ENCODE measurements around the gene MISFA. TPM values are rescaled to one million over a fixed set of nuclear protein-coding genes. Genes with fewer than 3 reads are reported as not detected.

The MISFA gene
- under 0.01 and 0.29 TPM in 2 replicates for total RNA-seq

GRCh38 chr11:18599739-18600230, at the start of gene MISFA:
MISFA (plus strand) TSS chr11:18599789; CDS start chr11:18599929, 140 bp downstream.
- DNase-seq (ENCODE audit: insufficient read length, low spot score, missing footprints), result peak; percentile 77
- Histone ChIP-seq H3K4me2 (ENCODE audit: insufficient read depth, low read length) (peak within 1 kb of the TSS; percentile 68), H3K36me3 (ENCODE audit: insufficient read depth, low read length) (peaks cover 14% of the 10 kb centered on the region), H2AFZ (ENCODE audit: low read length) (no peak within 1 kb of the TSS), H3K27ac (ENCODE audit: low read depth, low read length) (peak within 1 kb of the TSS; percentile 1), H3K4me1 (ENCODE audit: insufficient read depth, low read length) (peaks cover 8% of the 10 kb centered on the region), H3K27me3 (ENCODE audit: insufficient read depth, low read length) (no peaks in the 10 kb centered on the region), H3K9me3 (ENCODE audit: low read depth, low read length) (no peaks in the 10 kb centered on the region), H4K20me1 (ENCODE audit: insufficient read depth, low read length) (peaks cover 3% of the 10 kb centered on the region), H3K4me3 (ENCODE audit: insufficient read depth, low read length) (no peak within 1 kb of the TSS), H3K79me2 (ENCODE audit: insufficient read depth, low read length) (peaks cover 7% of the 10 kb centered on the region)
- TF ChIP-seq CTCF (IDR thresholded peaks at IDR 0.05; ENCODE audit: extremely low read depth, low read depth, low read length), result no peak

- Histone ChIP-seq H3K9me3 (ENCODE audit: low read depth, low read length) (no peaks in the 10 kb centered on the region), H3K4me3 (ENCODE audit: insufficient read depth, low read length) (no peak overlapping the region), H4K20me1 (ENCODE audit: insufficient read depth, low read length) (no peaks in the 10 kb centered on the region), H2AFZ (ENCODE audit: low read length) (no peak overlapping the region), H3K4me1 (ENCODE audit: insufficient read depth, low read length) (peaks cover 14% of the 10 kb centered on the region), H3K36me3 (ENCODE audit: insufficient read depth, low read length) (peaks cover 29% of the 10 kb centered on the region), H3K79me2 (ENCODE audit: insufficient read depth, low read length) (no peaks in the 10 kb centered on the region), H3K27me3 (ENCODE audit: insufficient read depth, low read length) (no peaks in the 10 kb centered on the region), H3K27ac (ENCODE audit: low read depth, low read length) (no peak overlapping the region), H3K4me2 (ENCODE audit: insufficient read depth, low read length) (no peak overlapping the region)
- TF ChIP-seq CTCF (IDR thresholded peaks at IDR 0.05; ENCODE audit: extremely low read depth, low read depth, low read length), result no peak
- DNase-seq (ENCODE audit: insufficient read length, low spot score, missing footprints), result peak; percentile 22
Observed at GRCh38 chr11:18563090-18563730, 36.4 kb upstream of the MISFA start.

GRCh38 chr11:18564149-18564548, 35.4 kb upstream of the MISFA start:
- peak; percentile 9 for DNase-seq (ENCODE audit: insufficient read length, low spot score, missing footprints)

More at GRCh38 chr11:18564149-18564548, 35.4 kb upstream of the MISFA start:
- Histone ChIP-seq H3K79me2 (ENCODE audit: insufficient read depth, low read length) (no peaks in the 10 kb centered on the region), H3K4me1 (ENCODE audit: insufficient read depth, low read length) (peaks cover 14% of the 10 kb centered on the region), H3K36me3 (ENCODE audit: insufficient read depth, low read length) (peaks cover 26% of the 10 kb centered on the region), H2AFZ (ENCODE audit: low read length) (no peak overlapping the region), H4K20me1 (ENCODE audit: insufficient read depth, low read length) (no peaks in the 10 kb centered on the region), H3K27me3 (ENCODE audit: insufficient read depth, low read length) (no peaks in the 10 kb centered on the region), H3K4me2 (ENCODE audit: insufficient read depth, low read length) (no peak overlapping the region), H3K27ac (ENCODE audit: low read depth, low read length) (no peak overlapping the region), H3K4me3 (ENCODE audit: insufficient read depth, low read length) (no peak overlapping the region), H3K9me3 (ENCODE audit: low read depth, low read length) (no peaks in the 10 kb centered on the region)
- TF ChIP-seq CTCF (IDR thresholded peaks at IDR 0.05; ENCODE audit: extremely low read depth, low read depth, low read length), result no peak
